Measurements from ENCODE around the gene ASH1L. TPM values are rescaled to one million over a fixed set of nuclear protein-coding genes. Genes with fewer than 3 reads are reported as not detected.
"Not testable (repeated sequence)": the region's sequence is repeated elsewhere in the genome, so short reads cannot be mapped to it uniquely, and the experiment has no call there.

The ASH1L gene
- total RNA-seq, 2 donors from 2014 or later, result 34.0 to 51.4 TPM

- Histone ChIP-seq H3K27me3 (no peaks in the 10 kb centered on the region), H3K4me1 (no peaks in the 10 kb centered on the region), H3K4me3 (no peak overlapping the region), H3K9me3 (no peaks in the 10 kb centered on the region), H3K36me3 (replicated peaks in 1 of 2; ENCODE audit: insufficient read depth in 1 of 2, low read depth in 2 of 2) (no peaks in the 10 kb centered on the region), H3K27ac (no peak overlapping the region)
- DNase-seq (no peak), ATAC-seq (no peak)
- 65 to 76% methylated on average over 2 of the region's 2 CpGs for WGBS, 2 donors
- intact Hi-C loops (cut with DNase I), result no loop called here
- no peak for TF ChIP-seq CTCF (IDR thresholded peaks at IDR 0.05)
- TF ChIP-seq POLR2A (IDR thresholded peaks at IDR 0.05), result no peak
Measured at GRCh38 chr1:155509064-155509463, 53.5 kb downstream of the ASH1L start.

GRCh38 chr1:155507945-155508344 is 54.7 kb downstream of the ASH1L start:
- WGBS, 2 donors, result 59 to 73% methylated on average over 2 of the region's 2 CpGs

GRCh38 chr1:155505963-155506362 is 56.6 kb downstream of the ASH1L start:
- H3K27ac ChIP-seq; ATAC-seq; H3K27me3 ChIP-seq; H3K4me1 ChIP-seq; intact Hi-C loops (cut with DNase I); DNase-seq; H3K36me3 ChIP-seq (replicated peaks in 1 of 2; ENCODE audit: insufficient read depth in 1 of 2, low read depth in 2 of 2); H3K9me3 ChIP-seq; H3K4me3 ChIP-seq: not testable (repeated sequence)
- 91 to 93% methylated on average over 3 of the region's 3 CpGs for WGBS, 2 donors

More at GRCh38 chr1:155507945-155508344, 54.7 kb downstream of the ASH1L start:
- Histone ChIP-seq H3K27ac (no peak overlapping the region), H3K9me3 (no peaks in the 10 kb centered on the region), H3K36me3 (replicated peaks in 1 of 2; ENCODE audit: insufficient read depth in 1 of 2, low read depth in 2 of 2) (no peaks in the 10 kb centered on the region), H3K4me3 (no peak overlapping the region), H3K27me3 (no peaks in the 10 kb centered on the region), H3K4me1 (no peaks in the 10 kb centered on the region)
- DNase-seq (no peak), ATAC-seq (no peak)
- TF ChIP-seq CTCF (IDR thresholded peaks at IDR 0.05) (no peak), POLR2A (IDR thresholded peaks at IDR 0.05) (no peak)
- intact Hi-C loops (cut with DNase I), result no loop called here

- H3K9me3 ChIP-seq, result no peaks in the 10 kb centered on the region
- 45 to 50% methylated on average over 5 of the region's 5 CpGs for WGBS, 2 donors
- ATAC-seq (peak; percentile 38), DNase-seq (peak in 1 of 4 donors; percentile 9)
- TF ChIP-seq POLR2A (IDR thresholded peaks at IDR 0.05), result no peak
- peak in 5 of 7 experiments; percentile 13 to 43 (median 37) for TF ChIP-seq CTCF (IDR thresholded peaks at IDR 0.05)
- no peaks in the 10 kb centered on the region for H3K27me3 ChIP-seq
- no peaks in the 10 kb centered on the region for H3K36me3 ChIP-seq (replicated peaks in 1 of 2; ENCODE audit: insufficient read depth in 1 of 2, low read depth in 2 of 2)
- intact Hi-C loops (cut with DNase I), result no loop called here
- peaks cover 10% of the 10 kb centered on the region for H3K4me1 ChIP-seq
- H3K4me3 ChIP-seq, result no peak overlapping the region
- no peak overlapping the region for H3K27ac ChIP-seq
Measured at GRCh38 chr1:155504207-155504606, 58.4 kb downstream of the ASH1L start.

- intact Hi-C loops (cut with DNase I), result no loop called here
- TF ChIP-seq CTCF (IDR thresholded peaks at IDR 0.05) (no peak), POLR2A (IDR thresholded peaks at IDR 0.05) (no peak)
- no peak overlapping the region for H3K27ac ChIP-seq
Measured at GRCh38 chr1:155499953-155500639, 62.5 kb downstream of the ASH1L start.

More at GRCh38 chr1:155499953-155500639, 62.5 kb downstream of the ASH1L start:
- H3K4me1 ChIP-seq, result peaks cover 10% of the 10 kb centered on the region
- H3K9me3 ChIP-seq, result no peaks in the 10 kb centered on the region
- H3K4me3 ChIP-seq, result no peak overlapping the region
- H3K36me3 ChIP-seq (replicated peaks in 1 of 2; ENCODE audit: insufficient read depth in 1 of 2, low read depth in 2 of 2), result no peaks in the 10 kb centered on the region
- ATAC-seq, result no peak
- no peaks in the 10 kb centered on the region for H3K27me3 ChIP-seq
- no peak for DNase-seq
- 59 to 68% methylated on average over 5 of the region's 5 CpGs for WGBS, 2 donors

Measured in body of pancreas (tissue), 4 donors.